HG02870 (cell line): Measurements from ENCODE around the gene FAM98C.

Experiments
- ATAC-seq: cut with Tn5 transposase; IDR thresholded peaks from one replicate; pipeline ENCODE4 v1.9.1; 2021; ENCODE audit warnings: mild to moderate bottlenecking, moderate library complexity; ENCODE audit not compliant: unreplicated experiment

The FAM98C gene

DNA sequence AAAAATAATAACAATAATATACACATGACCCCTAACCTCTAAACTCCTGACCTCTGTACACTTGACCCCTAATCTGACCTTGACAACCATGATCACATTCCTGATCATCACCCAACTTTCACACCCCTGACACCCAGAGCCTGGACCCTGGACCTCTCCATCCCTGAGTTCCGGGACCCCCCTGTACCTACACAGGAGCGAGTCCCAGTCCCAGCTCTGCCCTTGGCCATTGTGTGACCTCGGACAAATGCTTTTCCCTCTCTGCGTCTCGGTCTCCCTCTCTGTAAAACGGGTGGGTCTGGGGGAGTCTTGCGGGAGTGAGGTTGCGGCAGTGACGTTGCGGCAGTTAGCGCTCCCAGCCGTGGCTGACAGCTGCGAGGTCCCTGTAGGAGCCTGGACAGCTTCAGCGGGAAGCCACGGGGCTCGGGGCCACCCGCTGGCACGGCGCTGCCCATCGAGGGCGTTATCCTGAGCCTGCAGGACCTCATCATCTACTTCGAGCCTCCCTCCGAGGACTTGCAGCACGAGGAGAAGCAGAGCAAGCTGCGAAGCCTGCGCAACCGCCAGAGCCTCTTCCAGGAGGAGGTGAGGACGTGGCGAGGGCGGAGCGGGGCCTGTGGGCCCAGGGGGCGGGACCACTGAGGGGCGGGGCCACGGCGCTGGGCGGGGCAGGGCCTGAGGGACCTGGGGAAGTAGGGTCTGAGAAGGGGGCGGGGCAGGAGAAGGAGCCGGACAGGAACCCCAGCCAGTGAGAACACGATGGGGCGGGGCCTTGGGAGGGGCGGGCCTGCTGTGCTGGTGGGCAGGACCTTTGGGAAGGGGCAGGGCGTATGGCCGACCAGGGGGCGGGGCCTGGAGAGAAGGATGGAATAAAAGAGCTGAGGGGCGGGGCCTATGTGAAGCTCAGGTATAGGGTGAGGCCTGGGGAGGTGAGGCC, 49.8 kb downstream of the FAM98C start:
- ATAC-seq: no peak

DNA sequence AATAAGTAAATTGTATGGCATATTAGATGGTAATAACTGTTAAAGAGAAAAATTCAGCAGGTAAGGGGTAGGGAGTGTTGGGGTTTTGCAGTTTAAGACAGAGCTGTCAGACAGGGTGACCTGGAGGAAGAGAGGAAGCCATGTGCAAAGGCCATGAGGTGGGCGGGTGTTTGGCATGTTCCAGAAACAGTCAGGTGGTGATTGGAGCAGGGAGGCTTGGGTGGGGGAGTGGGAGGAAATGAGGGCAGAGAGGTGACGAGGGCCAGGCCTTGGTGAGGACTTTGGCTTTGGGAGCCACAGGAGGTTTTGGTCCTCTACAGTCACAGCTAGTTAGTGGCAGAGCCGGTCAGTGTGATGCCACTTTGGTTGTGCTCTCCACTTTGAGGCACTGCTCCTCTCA, 50.7 kb downstream of the FAM98C start:
- no peak for ATAC-seq

DNA sequence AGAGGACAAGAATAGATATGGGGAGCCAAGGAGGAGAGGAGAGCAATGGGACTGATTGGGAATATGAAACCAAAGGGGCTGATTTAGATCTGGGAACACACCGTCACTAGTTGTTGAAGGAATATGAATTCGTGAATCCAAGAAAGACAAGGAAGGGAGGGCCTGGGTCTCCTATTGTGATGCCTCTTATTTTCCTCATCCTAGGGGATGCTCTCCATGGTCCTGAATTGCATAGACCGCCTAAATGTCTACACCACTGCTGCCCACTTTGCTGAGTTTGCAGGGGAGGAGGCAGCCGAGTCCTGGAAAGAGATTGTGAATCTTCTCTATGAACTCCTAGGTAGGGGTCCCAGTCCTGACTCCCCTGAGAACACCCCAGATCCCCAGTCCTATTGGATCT, 52.1 kb downstream of the FAM98C start:
- ATAC-seq: no peak

DNA sequence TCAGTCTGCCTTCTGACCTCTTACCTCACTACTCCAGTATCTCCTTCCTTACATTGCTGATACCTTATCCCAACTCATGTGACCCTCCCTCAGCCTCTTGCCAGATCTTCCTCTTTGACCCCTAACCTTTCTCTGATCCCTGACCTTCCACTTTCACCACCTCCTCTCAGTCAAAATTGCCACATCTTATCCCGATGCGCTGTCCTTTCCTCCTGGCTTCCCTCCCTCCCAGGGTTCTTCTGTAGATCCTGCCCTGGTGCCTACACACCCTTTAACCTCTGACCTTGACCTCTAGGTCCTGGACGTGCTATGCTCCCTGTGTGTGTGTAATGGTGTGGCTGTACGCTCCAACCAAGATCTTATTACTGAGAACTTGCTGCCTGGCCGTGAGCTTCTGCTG, 54.3 kb downstream of the FAM98C start:
- ATAC-seq: no peak

DNA sequence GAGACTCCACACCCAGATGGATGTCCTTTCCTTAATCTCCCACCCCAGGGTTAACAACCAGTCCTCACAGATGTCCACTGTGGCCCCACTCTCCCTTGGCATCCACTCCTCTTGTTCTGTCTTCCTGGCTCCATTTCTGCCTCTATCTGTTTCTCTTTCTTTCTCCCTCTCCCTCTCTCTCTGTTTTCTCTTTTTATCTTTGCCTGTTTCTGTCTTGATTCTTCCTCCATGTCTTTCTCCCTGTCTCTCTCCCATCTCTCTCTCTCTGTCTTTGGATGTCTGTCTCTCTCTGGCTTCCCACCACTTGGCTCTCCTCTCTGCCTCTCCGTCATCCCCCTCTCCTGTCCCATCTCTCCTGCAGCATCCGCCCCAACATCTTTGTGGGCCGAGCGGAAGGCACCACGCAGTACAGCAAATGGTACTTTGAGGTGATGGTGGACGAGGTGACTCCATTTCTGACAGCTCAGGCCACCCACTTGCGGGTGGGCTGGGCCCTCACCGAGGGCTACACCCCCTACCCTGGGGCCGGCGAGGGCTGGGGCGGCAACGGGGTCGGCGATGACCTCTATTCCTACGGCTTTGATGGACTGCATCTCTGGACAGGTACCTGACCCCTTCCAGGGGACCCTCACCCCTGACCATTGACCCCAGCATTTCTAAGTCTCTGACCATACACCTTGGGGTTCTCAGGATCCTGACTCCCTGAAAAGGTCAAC, 55.0 kb downstream of the FAM98C start:
- no peak for ATAC-seq
